GM12891 (cell line): ENCODE results near the gene CAMTA1.
A peak's percentile ranks its signal among the peaks of the same experiment; 100 is the strongest.

Experiments
- DNase-seq: peaks from one replicate; pipeline ENCODE4 v3.0.0; 2011; ENCODE audit warnings: low spot score; ENCODE audit not compliant: insufficient read length
- FAIRE-seq: peaks from 2 replicates; lab custom pipeline; 2011; peaks lifted over from hg19 to GRCh38; lab: Jason Lieb, UNC
- PAX5 ChIP-seq: IDR thresholded peaks from 2 replicates; pipeline ENCODE4 v1.6.1; 2011; ENCODE audit warnings: low read length, moderate library complexity, mild to moderate bottlenecking; ENCODE audit not compliant: insufficient read depth, severe bottlenecking
- POLR2A ChIP-seq: IDR thresholded peaks from 2 replicates; pipeline ENCODE4 v1.6.1; 2011; ENCODE audit warnings: low read depth, low read length, control low read depth
- POLR2AphosphoS5 ChIP-seq: IDR thresholded peaks from 2 replicates; pipeline ENCODE4 v1.6.1; 2011; ENCODE audit warnings: low read depth, low read length, control low read depth
- POU2F2 ChIP-seq: IDR thresholded peaks from 2 replicates; pipeline ENCODE4 v1.6.1; 2011; ENCODE audit warnings: low read depth, mild to moderate bottlenecking, control low read depth, low read length, moderate library complexity
- SPI1 ChIP-seq: IDR thresholded peaks from 2 replicates; pipeline ENCODE4 v1.6.1; 2011; ENCODE audit warnings: low read depth, low read length, control low read depth
- TAF1 ChIP-seq: IDR thresholded peaks from 2 replicates; pipeline ENCODE4 v1.6.1; 2011; ENCODE audit warnings: low read depth, low read length, control low read depth

CAMTA1 gene

DNA sequence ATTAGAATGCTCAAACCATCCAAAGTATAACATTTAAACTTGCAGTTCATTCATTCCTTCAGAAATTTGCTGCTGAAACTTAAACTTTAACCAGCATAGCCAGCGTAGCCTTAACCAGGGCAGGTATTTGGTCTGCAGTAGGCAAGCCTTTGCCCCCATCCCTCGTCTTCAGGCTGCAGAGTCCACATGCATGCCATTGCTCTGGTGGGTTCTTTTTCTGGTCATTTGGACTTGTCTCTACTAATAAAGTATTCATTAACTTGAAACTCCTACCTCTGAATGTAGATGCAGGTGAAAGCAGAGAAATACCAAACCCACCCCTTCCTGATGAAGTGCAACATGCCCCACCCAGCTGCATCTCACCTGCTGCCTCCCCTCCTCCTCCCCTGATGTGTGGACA lies 100.2 kb downstream of the CAMTA1 start:
- DNase-seq: no peak
- TF ChIP-seq SPI1: no peak
- no peak for TF ChIP-seq POLR2AphosphoS5
- TF ChIP-seq POU2F2: no peak
- no peak for TF ChIP-seq POLR2A
- TF ChIP-seq PAX5: no peak
- no peak for TF ChIP-seq TAF1
- FAIRE-seq: no peak

DNA sequence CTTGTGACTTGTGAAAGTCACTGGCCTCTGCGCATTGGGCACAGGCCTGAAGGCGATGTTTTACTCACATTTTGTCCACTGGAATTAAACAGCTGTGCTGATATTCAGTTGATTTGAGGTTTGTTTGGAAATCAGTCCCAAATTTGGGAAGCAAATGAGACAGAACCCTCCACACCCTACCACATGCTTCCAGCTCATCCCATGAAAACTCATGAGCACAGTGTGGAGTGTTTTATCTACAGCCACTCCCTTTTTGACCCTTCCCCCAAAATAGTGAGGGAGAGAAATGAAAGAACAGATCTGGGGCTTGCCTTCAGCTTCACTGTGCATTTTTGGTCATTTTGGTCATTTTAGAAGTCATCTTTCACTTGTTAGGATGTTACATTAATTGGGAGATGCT lies 101.3 kb downstream of the CAMTA1 start:
- DNase-seq: no peak
- no peak for FAIRE-seq

DNA sequence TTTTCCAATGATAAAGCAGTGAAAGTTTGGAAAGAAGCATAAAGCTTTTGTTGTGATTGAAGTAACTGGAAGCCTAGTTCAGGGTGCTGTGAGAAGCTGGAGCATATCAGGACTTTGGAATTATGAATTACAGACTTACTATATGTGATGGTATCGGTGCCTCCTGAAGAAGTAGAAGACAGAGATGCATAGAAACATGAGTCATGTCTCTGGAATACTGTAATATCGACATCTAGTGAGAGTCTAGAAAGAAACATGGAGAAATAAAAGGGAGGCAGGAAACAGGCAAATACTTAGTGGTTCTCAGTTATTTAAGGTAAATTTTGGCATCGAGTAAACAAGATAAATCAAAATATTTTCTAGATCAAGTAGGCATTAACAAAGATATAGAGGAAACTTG lies 103.0 kb downstream of the CAMTA1 start:
- FAIRE-seq (no peak), DNase-seq (no peak)
- no peak for TF ChIP-seq PAX5
- no peak for TF ChIP-seq POLR2A
- no peak for TF ChIP-seq SPI1
- TF ChIP-seq TAF1: no peak
- no peak for TF ChIP-seq POLR2AphosphoS5
- TF ChIP-seq POU2F2: no peak

More for the DNA sequence above, 101.3 kb downstream of the CAMTA1 start:
- no peak for TF ChIP-seq TAF1
- no peak for TF ChIP-seq SPI1
- no peak for TF ChIP-seq POLR2AphosphoS5
- TF ChIP-seq POU2F2: no peak
- TF ChIP-seq POLR2A: no peak

DNA sequence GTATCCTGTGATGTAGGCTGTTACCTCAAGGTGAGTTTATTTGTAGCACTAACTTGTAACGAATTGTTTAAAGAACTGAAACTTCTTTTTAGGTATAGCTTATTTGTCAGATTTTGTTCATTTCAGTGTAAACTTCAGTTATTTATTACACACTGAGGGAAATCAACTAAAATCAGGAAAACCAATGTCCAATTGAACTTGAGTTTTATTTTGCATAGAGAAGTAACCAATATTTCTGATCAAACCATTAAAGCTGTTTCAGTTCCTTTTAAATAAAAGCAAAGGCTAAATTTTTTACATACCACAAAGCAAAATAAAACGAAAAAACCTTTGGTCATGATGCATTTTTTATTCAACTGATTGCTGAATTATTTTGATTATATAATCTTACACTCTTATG lies 103.6 kb downstream of the CAMTA1 start:
- FAIRE-seq (no peak), DNase-seq (no peak)
- TF ChIP-seq SPI1 (peak; percentile 43), PAX5 (no peak)

DNA sequence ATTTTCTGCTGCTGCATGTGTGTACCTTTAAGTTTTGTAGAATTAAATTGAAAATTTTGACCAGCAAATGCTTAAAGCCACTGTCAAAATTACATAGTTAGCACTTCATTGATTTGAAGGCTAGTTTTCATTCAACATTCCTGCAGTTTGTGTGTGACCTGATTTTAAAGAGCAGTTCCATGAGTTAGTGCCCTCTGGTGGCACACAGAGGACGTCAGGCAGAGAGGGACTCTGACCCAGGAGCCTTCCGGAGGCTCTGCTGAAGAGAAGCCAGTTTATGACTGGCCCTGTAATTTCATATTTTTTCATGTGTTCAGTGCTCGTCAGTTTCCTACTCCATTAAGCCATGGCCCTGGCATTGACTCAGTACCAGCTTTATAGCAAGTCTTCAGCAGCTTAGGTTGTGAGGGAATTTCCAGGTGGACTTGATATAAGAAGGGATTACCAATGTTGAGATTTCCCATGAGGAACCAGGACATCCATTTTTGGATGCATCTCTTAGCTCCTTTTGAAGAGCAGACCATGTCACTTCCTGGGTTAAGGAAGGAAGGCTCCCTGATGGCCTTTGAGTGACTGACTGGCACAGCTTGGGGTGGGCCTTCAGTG lies 104.7 kb downstream of the CAMTA1 start:
- FAIRE-seq: peak; percentile 47
- TF ChIP-seq SPI1: no peak
- no peak for TF ChIP-seq PAX5
- TF ChIP-seq POLR2AphosphoS5: no peak
- TF ChIP-seq TAF1: no peak
- TF ChIP-seq POU2F2: no peak
- no peak for TF ChIP-seq POLR2A
- DNase-seq: no peak

DNA sequence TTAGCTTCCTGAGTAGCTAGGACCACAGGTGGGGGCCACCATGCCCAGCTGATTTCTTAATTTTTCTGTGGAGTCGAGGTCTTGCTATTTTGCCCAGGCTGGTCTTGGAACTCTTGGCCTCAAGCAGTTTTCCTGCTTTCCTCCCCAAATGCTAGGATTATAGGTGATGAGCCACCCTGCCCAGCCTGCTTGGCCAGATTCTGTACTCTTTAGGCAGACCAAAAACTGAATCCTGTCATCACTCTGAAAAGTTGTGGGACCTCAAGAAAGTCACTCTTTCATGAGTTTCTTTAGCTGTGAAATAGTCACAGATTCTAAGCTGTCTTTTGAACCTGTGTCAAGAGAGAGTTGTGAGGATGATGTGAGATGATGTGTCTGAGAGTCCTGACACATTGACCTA lies 105.4 kb downstream of the CAMTA1 start:
- no peak for FAIRE-seq
- no peak for DNase-seq
- no peak for TF ChIP-seq POLR2A
- no peak for TF ChIP-seq PAX5
- TF ChIP-seq POU2F2: no peak
- TF ChIP-seq SPI1: no peak

DNA sequence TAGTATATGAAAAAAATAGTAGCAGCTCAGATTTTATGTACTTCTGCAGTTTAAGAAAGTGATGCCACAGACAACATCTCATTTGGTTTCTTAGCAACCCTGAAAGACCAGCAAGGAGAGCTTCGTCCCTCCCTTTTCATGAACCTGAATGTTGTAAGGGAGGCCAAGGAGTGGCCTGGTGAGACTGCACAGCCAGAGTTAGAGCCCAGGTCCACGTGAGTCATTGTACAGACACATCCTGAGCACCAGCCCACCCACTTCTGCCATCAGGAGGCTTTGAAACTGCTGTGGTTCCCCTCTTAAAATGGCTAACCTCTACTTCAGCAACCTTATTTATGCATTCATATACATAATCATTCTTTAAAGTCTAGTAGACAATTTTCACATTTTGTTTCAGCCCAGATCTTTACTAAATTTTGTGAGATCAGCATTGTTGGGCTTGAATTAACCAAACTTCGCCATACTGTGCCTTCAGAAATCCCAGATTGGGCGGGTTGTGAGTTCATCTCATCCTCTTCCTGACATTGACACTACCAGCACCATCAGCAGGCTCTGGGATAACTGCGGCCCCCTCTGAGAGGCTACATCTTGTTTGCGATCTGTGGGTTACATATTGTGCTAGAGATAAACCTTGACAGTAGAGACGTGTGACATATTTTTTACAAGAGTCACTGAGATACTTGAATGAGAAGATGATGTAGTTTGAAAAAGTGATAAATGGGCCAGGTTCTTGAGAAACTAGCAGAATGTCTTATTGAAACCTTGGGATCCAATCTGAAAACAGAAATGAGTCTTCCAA lies 106.7 kb downstream of the CAMTA1 start:
- DNase-seq (no peak), FAIRE-seq (no peak)

DNA sequence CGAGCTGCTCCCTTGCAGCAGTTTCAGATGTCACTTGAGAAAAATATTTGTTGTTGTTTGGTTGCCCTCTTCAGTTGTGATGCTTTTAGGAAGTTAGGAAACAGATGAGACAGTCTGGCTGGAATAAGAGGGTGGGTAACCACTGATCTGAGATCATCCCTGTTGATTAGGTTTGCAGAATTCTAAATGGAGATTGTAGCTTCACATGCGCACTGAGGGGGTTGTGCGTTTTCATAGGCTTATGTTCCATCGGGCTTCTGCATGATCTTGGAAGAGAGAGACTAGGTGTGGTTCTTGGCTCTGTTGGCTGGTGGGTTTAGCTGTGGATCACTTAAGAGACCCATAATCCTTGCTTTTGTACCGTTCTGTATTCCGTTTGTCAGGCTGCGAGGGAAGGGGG lies 108.1 kb downstream of the CAMTA1 start:
- DNase-seq (no peak), FAIRE-seq (no peak)

More for the DNA sequence above, 106.7 kb downstream of the CAMTA1 start:
- TF ChIP-seq SPI1: no peak
- TF ChIP-seq POLR2A: no peak
- no peak for TF ChIP-seq PAX5
- no peak for TF ChIP-seq POLR2AphosphoS5
- no peak for TF ChIP-seq POU2F2

DNA sequence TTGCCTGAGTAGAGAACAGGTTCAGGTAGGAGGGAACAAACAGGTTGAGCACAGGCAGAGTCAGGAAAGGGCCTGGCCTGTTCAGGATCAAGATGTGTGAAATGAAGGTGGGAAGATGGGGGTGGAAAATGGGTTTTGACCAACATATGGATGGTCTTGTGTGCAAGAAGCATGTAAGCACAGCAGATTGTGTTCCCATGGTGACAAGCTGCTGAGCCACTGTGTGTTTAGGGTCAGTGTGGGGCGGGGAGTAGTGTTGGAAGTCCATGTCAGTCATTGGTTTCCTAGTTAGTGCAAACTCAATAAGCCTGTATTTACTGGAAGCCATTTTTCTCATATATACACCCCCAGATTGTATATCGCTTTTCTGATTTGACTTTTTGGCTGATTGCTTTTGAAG lies 111.9 kb downstream of the CAMTA1 start:
- DNase-seq (no peak), FAIRE-seq (peak; percentile 13)
- TF ChIP-seq POU2F2 (no peak), POLR2AphosphoS5 (no peak), POLR2A (no peak), PAX5 (no peak), SPI1 (no peak), TAF1 (no peak)

More for the DNA sequence above, 108.1 kb downstream of the CAMTA1 start:
- TF ChIP-seq POU2F2 (no peak), PAX5 (no peak), POLR2A (no peak), POLR2AphosphoS5 (no peak)

DNA sequence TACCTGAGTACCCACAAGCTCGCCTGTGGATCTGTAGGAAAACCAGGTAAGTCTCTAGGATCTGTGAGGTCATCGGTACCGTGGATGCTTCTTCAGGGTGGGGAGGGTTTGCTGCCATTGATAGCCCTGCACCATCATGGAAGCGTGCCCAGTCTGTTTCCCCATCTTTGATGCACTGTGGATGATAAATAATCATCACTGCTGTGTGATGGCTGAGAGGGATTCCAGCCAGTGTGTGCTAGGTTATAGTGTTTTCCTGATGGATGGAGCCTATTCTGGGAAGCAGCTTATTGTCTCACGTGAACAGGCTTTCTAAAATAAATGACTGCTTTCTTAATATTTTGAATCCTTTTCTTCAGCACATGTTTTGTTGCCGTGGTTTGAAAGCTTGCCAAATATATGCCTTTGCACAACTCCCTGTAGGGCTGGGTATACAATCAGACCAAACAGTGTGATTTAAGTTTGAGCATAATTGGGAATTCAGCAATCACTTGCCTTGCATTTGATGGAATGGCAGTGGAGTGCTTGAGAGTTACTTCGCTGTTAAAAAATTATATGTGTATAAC lies 113.8 kb downstream of the CAMTA1 start:
- DNase-seq (no peak), FAIRE-seq (no peak)
- TF ChIP-seq POLR2A: no peak
- TF ChIP-seq PAX5: no peak
- TF ChIP-seq POLR2AphosphoS5: no peak
- TF ChIP-seq TAF1: no peak
